HFF-Myc (cell line): Measurements from ENCODE around the gene FOXE1.

Experiments used
- DNase-seq: peaks from one replicate; pipeline ENCODE4 v3.0.0-alpha.2; 2011; ENCODE audit warnings: low read depth; ENCODE audit errors: extremely low read depth
- H3K4me3 ChIP-seq: replicated peaks from 2 replicates; pipeline ENCODE4 v1.5.1; 2011; ENCODE audit warnings: low read depth, mild to moderate bottlenecking, control low read depth, low read length
- TF ChIP-seq, protein P1 (sequence below): IDR thresholded peaks from 2 replicates; pipeline ENCODE4 v1.5.1; 2012; ENCODE audit warnings: mild to moderate bottlenecking, low read depth, low read length, control low read depth; ENCODE audit errors: missing control alignments

FOXE1 gene

DNA sequence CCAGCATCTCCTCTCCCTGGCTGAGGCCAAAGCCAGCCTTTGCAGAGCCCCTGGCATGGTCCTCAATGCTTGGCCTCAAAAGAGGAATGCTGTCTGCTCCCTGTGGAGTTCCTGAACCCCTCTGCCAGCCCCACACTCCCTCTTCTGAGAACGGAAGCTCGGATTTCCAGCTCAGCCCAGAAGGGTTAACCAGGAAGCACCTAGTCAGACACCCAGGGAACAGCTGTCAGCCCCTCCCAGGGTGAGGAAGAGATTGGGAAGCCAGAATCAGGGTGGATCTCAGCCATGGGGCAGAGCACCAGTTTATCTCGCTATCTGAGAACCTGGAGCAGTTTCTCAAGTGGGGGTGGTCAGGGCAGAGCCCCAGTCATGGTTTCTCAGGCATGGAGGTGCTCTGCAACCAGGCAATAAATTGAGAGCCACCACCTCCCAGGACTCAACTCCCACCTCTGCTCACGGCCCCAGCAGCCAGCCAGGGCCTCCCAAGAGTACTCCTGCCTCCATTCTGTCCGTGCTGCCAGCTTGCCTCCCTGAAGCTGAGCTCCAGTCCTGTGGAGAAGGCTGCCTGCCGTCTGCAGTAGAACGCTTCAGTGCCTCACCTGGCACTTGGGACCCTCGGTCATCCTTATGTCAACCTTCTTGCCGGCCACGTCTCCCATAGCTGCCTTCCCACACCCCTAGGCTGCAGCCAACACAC, 7.6 kb downstream of the FOXE1 start:
- no peak for DNase-seq
- TF ChIP-seq, protein P1, sequence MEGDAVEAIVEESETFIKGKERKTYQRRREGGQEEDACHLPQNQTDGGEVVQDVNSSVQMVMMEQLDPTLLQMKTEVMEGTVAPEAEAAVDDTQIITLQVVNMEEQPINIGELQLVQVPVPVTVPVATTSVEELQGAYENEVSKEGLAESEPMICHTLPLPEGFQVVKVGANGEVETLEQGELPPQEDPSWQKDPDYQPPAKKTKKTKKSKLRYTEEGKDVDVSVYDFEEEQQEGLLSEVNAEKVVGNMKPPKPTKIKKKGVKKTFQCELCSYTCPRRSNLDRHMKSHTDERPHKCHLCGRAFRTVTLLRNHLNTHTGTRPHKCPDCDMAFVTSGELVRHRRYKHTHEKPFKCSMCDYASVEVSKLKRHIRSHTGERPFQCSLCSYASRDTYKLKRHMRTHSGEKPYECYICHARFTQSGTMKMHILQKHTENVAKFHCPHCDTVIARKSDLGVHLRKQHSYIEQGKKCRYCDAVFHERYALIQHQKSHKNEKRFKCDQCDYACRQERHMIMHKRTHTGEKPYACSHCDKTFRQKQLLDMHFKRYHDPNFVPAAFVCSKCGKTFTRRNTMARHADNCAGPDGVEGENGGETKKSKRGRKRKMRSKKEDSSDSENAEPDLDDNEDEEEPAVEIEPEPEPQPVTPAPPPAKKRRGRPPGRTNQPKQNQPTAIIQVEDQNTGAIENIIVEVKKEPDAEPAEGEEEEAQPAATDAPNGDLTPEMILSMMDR, result no peak
- H3K4me3 ChIP-seq, result no peak overlapping the region

DNA sequence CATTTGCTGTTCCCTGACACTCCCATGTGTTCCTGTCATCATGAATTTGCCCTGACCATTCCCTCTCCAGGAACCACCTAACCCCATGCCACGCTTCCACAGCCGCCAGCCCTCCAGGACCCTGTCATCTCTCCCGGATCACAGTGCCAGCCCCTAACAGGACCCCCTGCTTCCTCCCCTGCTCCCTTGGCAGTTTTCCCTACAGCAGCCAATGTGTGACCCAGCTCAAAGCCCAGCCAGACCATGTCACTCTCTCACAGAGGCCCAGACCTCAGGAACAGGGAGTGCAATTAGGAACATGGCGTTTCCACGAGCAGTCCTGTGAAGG, 8.1 kb downstream of the FOXE1 start:
- no peak overlapping the region for H3K4me3 ChIP-seq
- no peak for DNase-seq
- TF ChIP-seq, protein P1, result no peak

DNA sequence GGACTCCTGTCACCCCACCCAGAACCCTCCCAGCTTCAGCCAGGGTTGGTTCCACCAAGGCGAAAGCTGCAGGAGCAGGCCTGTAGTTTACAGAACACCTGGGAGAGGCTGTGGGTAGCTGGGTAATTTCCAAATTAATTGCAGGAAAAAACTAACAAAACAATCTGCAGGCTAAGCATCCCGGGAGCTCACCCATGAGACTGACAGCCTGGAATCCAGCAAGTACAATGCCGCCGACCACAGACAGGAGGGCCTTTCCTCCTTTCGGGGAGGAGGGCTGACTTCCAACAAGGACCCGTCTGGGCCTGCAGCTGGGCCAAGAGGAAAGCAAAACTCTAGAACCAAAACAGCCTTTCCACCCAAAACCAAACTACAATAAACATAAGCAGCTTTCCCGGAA, 10.3 kb downstream of the FOXE1 start:
- TF ChIP-seq, protein P1, result no peak
- no peak overlapping the region for H3K4me3 ChIP-seq
- no peak for DNase-seq

DNA sequence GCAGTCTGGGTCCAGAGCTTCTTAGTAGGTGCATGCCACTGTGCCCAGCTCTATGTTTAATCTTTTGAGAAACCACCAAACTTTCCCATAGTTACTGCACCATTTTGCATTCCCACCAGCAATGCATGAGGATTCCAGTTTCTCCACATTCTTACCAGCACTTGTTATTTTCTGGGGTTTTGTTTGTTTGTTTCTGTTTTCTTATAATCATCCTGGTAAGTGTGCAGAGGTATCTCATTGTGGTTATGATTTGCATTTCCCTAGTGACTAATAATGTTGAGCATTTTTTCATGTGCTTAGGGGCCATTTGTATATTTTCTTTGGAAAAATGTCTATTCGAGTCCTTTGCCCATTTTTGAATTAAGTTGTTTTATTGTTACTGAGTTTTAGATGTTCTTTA, 11.4 kb downstream of the FOXE1 start:
- TF ChIP-seq, protein P1, result no peak
- no peak overlapping the region for H3K4me3 ChIP-seq
- DNase-seq, result no peak

DNA sequence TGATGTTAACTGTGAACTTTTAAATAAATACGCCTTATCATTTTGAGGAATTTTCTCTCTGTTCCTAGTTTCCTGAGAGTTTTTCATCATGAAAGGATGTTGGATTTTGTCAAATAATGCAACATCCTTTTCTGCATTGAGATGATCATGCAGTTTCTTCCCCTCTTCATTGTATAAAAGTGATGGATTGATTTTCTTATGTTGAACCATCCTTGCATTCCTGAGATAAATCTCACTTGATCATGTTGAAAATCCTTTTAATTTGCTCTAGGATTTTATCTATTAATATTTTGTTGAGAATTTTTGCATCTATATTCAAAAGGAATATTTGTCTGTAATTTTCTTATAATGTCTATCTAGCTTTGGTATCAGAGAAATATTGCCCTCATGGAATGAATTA, 13.3 kb downstream of the FOXE1 start:
- H3K4me3 ChIP-seq, result no peak overlapping the region
- DNase-seq, result no peak
- TF ChIP-seq, protein P1, result no peak

DNA sequence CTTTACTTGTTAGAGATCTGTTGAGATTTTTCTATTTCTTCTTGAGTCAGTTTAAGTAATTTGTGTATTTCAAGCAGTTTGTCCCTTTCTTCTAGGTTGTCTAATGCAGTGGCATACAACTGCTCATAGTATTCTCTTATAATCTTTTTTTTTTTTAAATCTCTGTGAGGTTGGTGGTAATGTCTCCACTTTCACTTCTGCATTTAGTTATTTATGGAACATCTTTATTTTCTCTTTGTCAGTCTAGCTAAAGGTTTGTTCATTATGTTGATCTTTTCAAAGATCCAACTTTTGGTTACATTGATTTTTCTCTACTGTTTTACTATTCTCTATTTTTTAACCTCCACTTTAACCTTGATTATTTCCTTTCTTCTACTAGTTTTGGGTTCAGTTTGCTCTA, 13.8 kb downstream of the FOXE1 start:
- no peak for DNase-seq
- no peak overlapping the region for H3K4me3 ChIP-seq
- TF ChIP-seq, protein P1, result no peak

DNA sequence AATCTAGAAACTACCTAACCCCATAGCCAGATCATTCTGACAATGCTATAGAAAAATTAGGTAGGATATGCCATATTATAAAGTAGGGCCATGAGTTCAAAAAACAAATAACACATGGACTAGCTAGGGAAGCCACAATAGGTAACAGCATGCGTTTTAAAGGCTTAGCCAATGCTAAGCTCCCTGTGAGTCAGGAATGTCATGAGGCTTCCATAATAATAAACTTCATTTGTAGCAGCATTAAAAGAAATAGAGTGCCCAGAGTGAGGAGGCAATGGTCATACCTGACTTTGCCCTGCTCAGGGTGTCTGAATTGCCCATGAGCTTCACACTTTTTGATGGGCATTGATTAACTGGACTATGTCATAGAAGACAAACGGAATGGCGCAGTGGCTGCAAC, 15.8 kb downstream of the FOXE1 start:
- TF ChIP-seq, protein P1, result no peak

More for the DNA sequence above, 15.8 kb downstream of the FOXE1 start:
- H3K4me3 ChIP-seq, result no peak overlapping the region
- DNase-seq, result no peak
